GM18499 (cell line): ENCODE data around the gene FOXO3.
A peak's percentile ranks its signal among the peaks of the same experiment; 100 is the strongest.
"Not testable (repeated sequence)": the region's sequence is repeated elsewhere in the genome, so short reads cannot be mapped to it uniquely, and the experiment has no call there.

Experiments used
- ATAC-seq: cut with Tn5 transposase; IDR thresholded peaks from one replicate; pipeline ENCODE4 v1.9.1; 2021; ENCODE audit warnings: moderate number of reproducible peaks; ENCODE audit not compliant: insufficient read depth, unreplicated experiment

FOXO3 gene

GRCh38 chr6:108555399-108556052, 5.2 kb upstream of the FOXO3 start:
- ATAC-seq = no peak

GRCh38 chr6:108556250-108556649, 4.5 kb upstream of the FOXO3 start:
- ATAC-seq = no peak

- ATAC-seq = no peak
Measured at GRCh38 chr6:108556866-108557493, 3.7 kb upstream of the FOXO3 start.

DNA sequence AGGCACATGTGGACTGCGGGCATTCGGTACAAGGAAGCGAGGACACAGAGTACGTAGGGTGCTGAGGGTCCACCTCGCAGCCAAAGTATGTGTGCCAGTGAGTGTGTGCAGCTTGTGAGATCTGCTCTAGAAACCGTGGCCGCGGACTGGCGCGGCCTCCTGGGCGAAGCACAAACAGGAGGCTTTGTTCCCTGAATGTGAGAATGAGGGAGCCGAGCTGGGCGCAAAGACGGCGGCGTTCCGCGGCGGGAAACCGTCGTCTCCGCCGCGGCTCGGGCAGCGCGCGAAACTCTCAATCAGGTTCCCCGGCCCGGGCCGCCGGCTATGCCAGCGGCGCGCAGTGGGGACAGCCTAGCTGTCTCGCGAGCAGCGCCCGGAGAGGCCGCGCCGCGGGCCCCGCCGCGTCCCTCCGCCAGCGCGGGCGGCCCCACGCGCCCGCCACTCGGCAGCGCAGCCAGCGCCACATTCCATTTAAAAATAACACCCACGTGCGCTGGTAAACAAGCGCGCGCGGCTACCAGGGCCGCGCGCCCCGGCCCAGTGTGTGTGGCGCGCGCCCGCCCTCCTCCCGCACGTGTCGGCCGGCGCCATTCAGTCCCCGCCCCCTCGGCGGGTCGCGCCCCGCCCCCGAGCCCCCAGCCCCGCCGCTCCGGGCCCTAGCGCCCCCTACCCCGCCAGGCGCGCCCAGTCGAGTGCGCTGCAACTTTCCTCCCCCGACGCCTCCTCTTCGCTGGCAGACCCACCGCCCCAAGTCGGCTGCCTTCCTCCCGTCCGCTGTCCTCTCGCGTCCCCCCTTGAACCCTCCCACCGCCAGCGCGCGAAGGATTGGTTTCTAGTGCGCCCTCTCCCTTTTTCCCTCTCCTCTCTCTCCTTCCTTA, 3.0 kb upstream of the FOXO3 start:
- no peak for ATAC-seq

DNA sequence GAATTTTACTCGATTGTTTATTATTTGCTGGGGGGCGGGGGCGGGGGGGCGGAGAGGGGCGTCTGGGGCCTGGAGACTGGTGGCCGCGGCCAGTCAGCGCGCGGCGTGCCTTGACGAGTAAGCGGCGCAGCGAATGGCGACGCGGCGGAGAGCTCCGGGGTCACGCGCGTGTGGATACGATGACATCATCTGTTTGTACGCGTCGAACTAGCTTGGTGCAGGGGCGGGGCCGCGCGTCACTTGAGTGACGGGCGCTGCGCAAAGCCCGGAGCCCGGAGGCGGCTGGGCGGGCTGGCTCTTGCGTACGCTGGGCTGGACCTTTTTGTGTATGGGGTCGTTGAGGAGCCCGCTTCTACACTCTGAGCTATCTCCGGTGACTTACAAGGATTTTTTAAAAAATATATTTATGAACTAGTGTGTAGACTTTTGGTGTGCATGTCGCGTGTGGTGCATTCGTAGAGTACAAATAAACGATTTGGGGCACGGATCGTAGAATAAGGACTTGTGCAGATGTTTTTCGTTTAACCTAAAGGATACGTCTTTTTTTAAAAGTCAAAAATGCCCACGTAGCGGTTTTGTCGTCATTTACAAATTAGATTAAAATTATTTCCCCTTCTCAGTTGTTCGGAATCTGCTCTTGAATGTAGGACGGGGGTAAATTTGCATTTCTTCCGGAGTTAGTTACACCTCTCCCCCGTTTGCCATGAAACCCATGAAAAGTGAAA, 2.2 kb upstream of the FOXO3 start:
- ATAC-seq = peak; percentile 37

- ATAC-seq = no peak
Measured at GRCh38 chr6:108559097-108559883, 1.4 kb upstream of the FOXO3 start.

- ATAC-seq = no peak
Measured at GRCh38 chr6:108559884-108560462, 744 bp upstream of the FOXO3 start.

DNA sequence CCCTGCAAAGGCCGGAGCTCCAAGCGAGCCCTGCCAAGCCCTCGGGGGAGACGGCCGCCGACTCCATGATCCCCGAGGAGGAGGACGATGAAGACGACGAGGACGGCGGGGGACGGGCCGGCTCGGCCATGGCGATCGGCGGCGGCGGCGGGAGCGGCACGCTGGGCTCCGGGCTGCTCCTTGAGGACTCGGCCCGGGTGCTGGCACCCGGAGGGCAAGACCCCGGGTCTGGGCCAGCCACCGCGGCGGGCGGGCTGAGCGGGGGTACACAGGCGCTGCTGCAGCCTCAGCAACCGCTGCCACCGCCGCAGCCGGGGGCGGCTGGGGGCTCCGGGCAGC, 561 bp downstream of the FOXO3 start:
- ATAC-seq = not testable (repeated sequence)

- no peak for ATAC-seq
Measured at GRCh38 chr6:108561742-108562502, 1.2 kb downstream of the FOXO3 start.

DNA sequence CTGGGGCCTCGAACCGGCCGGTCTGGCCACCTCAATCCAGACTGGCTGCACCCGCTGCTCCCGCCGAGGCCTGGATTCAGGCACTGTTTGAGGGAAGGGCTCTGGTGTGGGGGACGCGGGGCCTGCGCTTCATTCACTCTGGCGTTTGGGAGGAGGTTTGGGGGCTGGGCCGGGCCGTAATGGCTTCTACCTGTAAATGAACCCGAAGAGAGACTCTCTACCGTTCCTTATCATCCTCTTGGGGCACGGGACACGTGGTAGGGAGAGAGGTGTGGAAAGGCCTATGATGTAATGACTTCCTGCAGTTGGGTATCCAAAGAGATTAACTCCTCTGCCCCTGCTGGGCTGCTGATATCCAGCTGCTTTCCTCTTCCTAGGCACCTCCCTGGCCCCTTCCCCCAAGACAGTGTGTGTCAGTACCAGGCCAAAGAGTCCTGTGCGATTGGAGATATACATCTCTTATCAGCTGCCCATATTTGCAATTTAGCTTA, 1.8 kb downstream of the FOXO3 start:
- ATAC-seq = no peak

DNA sequence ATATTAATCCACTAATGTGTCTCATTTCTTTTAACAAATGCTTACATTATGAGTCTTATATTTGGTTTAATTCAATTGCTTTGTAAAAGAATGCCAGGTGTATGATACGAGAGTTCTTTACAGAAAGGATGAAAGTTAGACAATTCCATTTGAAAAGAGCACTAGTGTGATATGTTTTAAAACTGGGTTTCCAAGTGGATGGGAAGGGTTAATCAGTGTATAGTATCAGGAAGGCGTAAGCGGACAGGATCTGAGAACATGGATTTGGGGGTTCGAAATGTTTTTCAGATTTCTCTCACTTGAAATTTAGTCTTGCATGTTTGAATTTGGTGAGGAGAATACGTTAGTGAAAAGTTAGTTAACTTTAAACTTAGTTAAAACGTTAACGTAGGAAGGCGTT, 2.6 kb downstream of the FOXO3 start:
- ATAC-seq = no peak

- ATAC-seq = no peak
Measured at GRCh38 chr6:108564178-108564577, 3.5 kb downstream of the FOXO3 start.

DNA sequence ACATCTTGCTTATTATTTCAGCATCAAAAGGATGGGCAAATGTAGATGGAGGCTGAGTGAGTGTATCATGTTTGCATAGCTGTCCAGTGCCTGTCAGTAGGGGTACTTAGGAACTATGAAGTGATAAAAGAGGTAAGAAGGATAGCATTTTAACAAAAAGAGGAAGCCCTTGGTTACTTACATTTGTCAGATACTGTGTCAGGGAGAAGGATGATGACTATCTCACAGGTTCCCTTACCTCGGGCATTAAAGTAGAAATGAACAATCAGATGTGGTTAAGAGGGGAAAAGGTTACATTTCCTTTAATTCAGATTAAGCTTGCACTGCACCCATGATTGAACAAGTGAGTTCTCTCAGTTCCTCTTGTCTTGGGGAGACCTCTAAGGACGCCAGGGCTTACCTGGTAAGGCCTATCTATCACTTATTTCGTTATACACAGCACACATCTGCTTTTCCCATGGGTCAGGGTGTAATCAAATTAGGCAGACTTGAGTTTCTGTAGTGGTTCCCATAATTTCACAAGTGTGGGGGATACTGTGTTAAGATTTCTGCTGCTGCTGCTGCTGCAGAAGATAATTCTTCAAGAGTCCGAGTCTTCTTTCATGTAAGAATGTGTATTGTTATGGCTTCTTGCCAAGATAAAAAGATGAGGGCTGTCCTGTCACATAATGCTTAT, 4.5 kb downstream of the FOXO3 start:
- peak; percentile 87 for ATAC-seq

DNA sequence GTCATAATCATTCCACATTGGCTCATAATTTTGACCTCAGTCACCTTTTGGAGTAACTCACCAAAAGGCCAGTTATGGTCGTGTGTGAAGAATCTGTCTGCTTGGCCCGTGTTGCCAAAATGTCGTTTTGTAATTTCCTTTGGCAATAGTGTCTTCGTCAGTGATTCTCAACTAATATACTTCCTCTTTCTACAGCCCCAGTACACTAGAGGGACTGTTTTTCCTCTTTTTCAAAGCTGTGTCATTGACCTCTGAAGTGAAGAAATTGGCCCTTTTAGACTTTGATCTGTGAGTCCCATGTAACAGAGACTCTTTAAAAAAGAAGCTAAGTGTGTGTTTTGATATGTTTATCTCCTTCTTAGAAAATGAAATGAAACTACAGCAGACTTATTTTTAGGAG, 5.2 kb downstream of the FOXO3 start:
- no peak for ATAC-seq

- ATAC-seq = no peak
Measured at GRCh38 chr6:108566406-108566805, 5.7 kb downstream of the FOXO3 start.

DNA sequence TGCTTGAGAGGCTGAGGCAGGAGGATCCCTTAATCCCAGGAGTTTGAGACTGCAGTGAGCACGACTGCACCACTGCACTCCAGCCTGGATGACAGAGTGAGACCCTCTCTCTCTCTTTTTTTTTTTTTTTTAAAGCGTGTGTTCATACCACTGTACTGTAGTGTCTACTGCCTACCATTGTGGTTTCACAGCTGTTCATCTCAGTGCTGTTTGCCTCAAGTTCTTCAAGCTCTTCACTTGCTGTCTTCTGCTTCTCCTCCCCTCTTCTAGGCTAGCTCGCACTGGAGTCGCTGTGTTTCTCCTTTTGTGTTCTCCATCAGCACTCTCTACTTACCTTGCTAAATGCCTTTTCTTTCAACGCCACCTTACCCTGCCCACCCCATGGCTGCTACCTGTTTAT, 7.4 kb downstream of the FOXO3 start:
- no peak for ATAC-seq

GRCh38 chr6:108568551-108569305, 8.0 kb downstream of the FOXO3 start:
- no peak for ATAC-seq

DNA sequence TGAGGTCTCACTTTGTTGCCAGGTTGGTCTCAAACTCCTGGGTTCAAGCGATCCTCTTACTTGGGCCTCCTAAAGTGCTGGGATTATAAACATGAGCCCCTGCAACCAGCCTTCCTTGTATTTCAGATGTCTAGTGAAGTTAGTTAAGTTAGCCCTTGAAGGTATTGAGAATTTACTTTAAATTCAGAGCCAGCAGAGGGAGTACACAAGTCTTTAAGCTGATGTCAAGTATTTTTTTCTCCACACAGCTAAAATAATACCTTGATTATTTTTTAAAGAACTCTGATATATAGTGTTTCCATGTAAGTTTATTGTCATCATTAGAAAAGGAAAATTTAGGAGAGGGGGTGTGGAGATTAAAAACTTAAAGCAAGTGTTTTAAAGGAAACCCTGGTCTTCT, 9.8 kb downstream of the FOXO3 start:
- ATAC-seq = no peak
